IPS-18c (cell line): ENCODE results near the gene PHYHIPL.
A peak's percentile ranks its signal among the peaks of the same experiment; 100 is the strongest.

ENCODE experiments used
- H3K4me3 ChIP-seq: 2 replicates; pipeline ENCODE4 v1.7.0; 2013; ENCODE audit warnings: low read depth, mild to moderate bottlenecking, low read length, moderate library complexity; ENCODE audit not compliant: insufficient read depth
- H3K9me3 ChIP-seq: one replicate; pipeline ENCODE4 v1.6.1; 2013; ENCODE audit warnings: mild to moderate bottlenecking, low read length, moderate library complexity; ENCODE audit not compliant: control insufficient read depth, insufficient read depth

Gene PHYHIPL

DNA sequence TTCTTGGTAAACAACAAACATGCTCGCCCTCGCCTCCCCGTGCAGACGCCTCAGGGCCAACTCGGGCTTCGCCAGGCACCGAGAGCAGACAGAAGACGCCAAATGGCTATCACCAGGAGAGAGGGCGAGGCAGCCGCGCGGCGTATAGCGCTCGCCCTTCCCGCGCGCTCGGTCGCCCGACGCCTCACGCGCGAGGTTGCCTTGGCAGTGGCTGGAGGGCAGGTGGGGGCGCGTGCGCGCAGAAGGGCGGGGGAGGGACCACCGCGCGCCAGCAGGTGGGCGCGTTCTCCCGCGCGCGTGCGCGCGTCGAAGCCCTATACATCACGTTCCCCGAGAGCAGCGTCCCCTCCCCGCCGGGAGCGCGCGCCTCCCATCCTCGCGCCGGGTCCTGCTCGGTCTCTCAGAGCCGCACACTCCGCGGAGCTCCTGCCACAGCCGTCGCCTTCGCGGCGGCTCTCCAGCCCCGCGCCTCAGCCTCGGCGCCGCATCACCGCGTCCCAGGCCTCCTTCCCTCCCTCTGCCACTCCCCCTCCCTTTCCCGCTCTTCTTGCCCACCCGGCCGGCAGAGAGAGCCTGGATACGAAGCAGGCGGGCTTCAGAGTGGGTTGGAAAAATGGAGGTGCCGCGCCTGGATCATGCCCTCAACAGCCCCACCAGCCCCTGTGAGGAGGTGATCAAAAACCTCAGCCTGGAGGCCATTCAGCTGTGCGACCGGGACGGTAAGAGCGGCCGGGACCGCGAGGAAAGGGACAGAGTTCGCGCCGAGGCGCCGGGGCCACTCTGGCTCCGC lies at the start of gene PHYHIPL:
PHYHIPL (plus strand) TSS at position 403 of the 790 bp plus-strand sequence; CDS start at position 614, 211 bp downstream.
- peak within 1 kb of the TSS; percentile 52 for H3K4me3 ChIP-seq
- H3K9me3 ChIP-seq: no peaks in the 10 kb centered on the region

DNA sequence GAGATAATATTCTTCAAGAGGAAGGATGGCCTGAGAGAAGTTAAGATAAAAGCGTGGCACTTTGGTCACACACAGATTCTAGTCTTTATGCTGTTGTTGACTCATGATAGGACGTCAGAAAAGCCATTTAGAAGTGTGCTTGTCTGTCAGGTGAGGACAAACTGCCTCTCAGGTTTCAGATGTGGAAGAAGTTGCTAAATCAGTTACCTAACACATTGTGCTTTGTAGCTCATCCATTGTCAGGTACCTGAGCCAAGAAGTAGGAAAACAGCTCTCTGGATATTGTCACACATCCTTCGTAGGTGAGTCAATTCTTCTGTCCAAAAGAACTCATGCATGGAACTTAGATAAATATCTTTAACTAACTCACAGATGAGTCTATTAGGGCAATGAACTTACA lies 49.5 kb upstream of the PHYHIPL start:
- H3K4me3 ChIP-seq: no peak overlapping the region
- no peaks in the 10 kb centered on the region for H3K9me3 ChIP-seq

- Histone ChIP-seq H3K9me3 (no peaks in the 10 kb centered on the region), H3K4me3 (no peak overlapping the region)
Observed at GRCh38 chr10:59127991-59128390, 48.5 kb upstream of the PHYHIPL start.

DNA sequence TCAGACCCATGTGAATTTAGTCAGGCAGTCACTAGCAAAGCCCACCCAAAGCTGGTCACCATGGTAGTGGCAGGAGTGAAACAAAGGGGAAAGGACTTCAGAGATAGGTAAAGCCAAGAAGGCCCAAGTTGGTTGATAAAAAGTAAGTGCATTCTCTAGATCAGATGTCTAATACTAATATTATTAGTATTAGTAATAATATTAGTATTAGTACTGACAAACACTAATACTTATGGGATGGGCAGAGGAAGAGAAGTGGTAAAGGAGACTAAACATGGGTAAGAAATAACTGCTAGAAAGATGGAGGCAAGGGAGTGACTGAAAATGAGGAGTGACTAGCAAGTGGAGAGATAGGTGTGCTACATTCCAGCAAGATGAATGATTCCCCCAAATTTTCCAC lies 46.6 kb upstream of the PHYHIPL start:
- H3K9me3 ChIP-seq: no peaks in the 10 kb centered on the region

GRCh38 chr10:59131666-59132065 lies 44.8 kb upstream of the PHYHIPL start:
- Histone ChIP-seq H3K9me3 (no peaks in the 10 kb centered on the region), H3K4me3 (no peak overlapping the region)

More for the DNA sequence above, 46.6 kb upstream of the PHYHIPL start:
- H3K4me3 ChIP-seq: no peak overlapping the region

- H3K9me3 ChIP-seq: no peaks in the 10 kb centered on the region
- no peak overlapping the region for H3K4me3 ChIP-seq
Observed at GRCh38 chr10:59133841-59134593, 42.4 kb upstream of the PHYHIPL start.

- Histone ChIP-seq H3K4me3 (no peak overlapping the region), H3K9me3 (no peaks in the 10 kb centered on the region)
Observed at GRCh38 chr10:59134785-59135184, 41.7 kb upstream of the PHYHIPL start.

- Histone ChIP-seq H3K4me3 (no peak overlapping the region), H3K9me3 (no peaks in the 10 kb centered on the region)
Observed at GRCh38 chr10:59135275-59135674, 41.2 kb upstream of the PHYHIPL start.

- Histone ChIP-seq H3K4me3 (no peak overlapping the region), H3K9me3 (no peaks in the 10 kb centered on the region)
Observed at GRCh38 chr10:59138052-59138451, 38.4 kb upstream of the PHYHIPL start.

- no peaks in the 10 kb centered on the region for H3K9me3 ChIP-seq
- no peak overlapping the region for H3K4me3 ChIP-seq
Observed at GRCh38 chr10:59143544-59143943, 32.9 kb upstream of the PHYHIPL start.

GRCh38 chr10:59148701-59149100 lies 27.7 kb upstream of the PHYHIPL start:
- H3K9me3 ChIP-seq: no peaks in the 10 kb centered on the region
- H3K4me3 ChIP-seq: no peak overlapping the region

GRCh38 chr10:59155556-59155955 lies 20.9 kb upstream of the PHYHIPL start:
- Histone ChIP-seq H3K4me3 (no peak overlapping the region), H3K9me3 (no peaks in the 10 kb centered on the region)

GRCh38 chr10:59167512-59167911 lies 8.9 kb upstream of the PHYHIPL start:
- no peak overlapping the region for H3K4me3 ChIP-seq
- H3K9me3 ChIP-seq: no peaks in the 10 kb centered on the region

GRCh38 chr10:59172567-59172966 lies 3.9 kb upstream of the PHYHIPL start:
- H3K9me3 ChIP-seq: no peaks in the 10 kb centered on the region

GRCh38 chr10:59173414-59173813 lies 3.0 kb upstream of the PHYHIPL start:
- no peaks in the 10 kb centered on the region for H3K9me3 ChIP-seq
- no peak overlapping the region for H3K4me3 ChIP-seq

More at GRCh38 chr10:59172567-59172966, 3.9 kb upstream of the PHYHIPL start:
- H3K4me3 ChIP-seq: no peak overlapping the region

DNA sequence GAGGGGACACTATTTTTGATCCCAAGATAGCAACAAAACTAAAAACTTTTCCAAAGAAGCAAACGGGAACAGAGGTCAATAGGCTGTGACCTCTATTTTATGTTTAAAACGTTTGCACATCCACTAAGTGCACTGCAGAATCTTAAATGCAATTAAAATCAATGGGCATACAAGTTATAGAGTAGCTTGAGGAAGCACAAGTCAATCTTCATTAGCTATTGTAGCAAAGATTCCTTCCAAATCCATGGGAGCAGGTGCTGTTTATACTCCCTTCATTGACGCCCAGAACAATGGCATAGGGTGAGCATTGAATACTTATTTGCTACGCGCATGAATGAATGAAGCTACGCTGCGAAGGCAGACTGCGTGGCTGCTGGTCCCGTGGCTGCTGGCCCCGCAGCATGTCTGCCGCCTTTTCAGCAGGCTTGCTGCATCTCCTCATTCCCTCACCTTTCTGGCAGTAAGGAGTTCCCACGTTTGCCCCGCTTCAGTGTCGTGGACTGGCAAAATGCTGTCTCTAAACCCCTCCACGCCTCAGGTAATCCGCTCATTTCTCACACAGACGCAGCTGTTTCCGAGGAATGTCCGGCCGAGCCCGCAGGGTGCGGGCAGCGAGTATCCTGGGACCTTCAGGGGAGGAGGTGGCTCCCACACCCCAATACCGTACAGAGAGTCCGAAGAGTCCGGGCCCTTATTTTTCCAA lies 754 bp upstream of the PHYHIPL start:
- H3K9me3 ChIP-seq: no peaks in the 10 kb centered on the region
- H3K4me3 ChIP-seq: peak overlapping the region; percentile 52

- peak overlapping the region; percentile 52 for H3K4me3 ChIP-seq
- no peaks in the 10 kb centered on the region for H3K9me3 ChIP-seq
Observed at GRCh38 chr10:59177031-59177797, 771 bp downstream of the PHYHIPL start.
